GM18867 (cell line): ENCODE results near the gene ZFAND5.

Source experiments
- ATAC-seq: cut with Tn5 transposase; IDR thresholded peaks from one replicate; pipeline ENCODE4 v1.9.1; 2021; ENCODE audit warnings: mild to moderate bottlenecking, moderate library complexity; ENCODE audit not compliant: unreplicated experiment

Gene ZFAND5

GRCh38 chr9:72364679-72365524 is at the start of gene ZFAND5:
Gene ZFAND5 (minus strand): TSS chr9:72365208. CDS start chr9:72360778, 4,430 bp downstream.
- ATAC-seq: peak; percentile 86

GRCh38 chr9:72412483-72413040 is 47.6 kb upstream of the ZFAND5 start:
- no peak for ATAC-seq

- ATAC-seq: no peak
Observed at GRCh38 chr9:72410214-72410613, 45.2 kb upstream of the ZFAND5 start.

- ATAC-seq: no peak
Observed at GRCh38 chr9:72407114-72407513, 42.1 kb upstream of the ZFAND5 start.

GRCh38 chr9:72402744-72403143 is 37.7 kb upstream of the ZFAND5 start:
- ATAC-seq: no peak

DNA sequence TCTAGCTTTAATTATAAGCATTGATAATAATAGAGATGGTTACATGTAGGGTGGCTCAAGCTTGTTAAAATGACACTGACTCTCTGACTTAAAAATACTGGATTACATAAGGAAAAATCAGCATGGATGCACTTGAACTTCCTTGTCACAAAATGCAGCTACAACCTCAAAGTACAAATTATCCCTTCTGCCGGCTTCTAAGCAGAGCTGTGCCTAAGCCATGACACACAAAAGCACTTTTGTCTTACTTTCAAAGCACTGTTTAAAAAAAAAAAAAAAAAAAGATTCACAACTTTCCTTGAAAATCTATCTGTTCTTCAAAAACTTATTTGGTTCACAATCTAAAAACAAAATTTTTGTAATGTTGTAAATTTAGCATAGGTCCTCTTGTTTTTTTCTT is 36.4 kb upstream of the ZFAND5 start:
- ATAC-seq: no peak

DNA sequence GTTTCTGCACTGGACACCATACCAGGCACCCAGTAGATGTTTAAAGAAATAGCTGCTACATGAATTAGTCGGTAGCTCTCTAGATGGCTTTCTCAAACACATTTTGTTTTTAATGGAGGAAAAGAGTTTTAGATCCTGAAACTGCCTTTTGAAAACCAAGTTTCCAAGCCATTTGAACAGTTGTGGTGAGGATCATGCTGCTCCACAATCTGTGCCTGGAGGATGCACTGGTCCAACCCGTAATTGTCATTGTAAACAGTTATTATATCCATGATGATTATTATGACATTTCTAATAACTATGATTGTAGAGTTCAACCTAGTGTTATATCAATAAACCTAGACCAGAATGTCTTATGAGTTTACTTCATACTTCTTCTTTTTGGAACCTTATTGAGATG is 35.9 kb upstream of the ZFAND5 start:
- ATAC-seq: no peak

DNA sequence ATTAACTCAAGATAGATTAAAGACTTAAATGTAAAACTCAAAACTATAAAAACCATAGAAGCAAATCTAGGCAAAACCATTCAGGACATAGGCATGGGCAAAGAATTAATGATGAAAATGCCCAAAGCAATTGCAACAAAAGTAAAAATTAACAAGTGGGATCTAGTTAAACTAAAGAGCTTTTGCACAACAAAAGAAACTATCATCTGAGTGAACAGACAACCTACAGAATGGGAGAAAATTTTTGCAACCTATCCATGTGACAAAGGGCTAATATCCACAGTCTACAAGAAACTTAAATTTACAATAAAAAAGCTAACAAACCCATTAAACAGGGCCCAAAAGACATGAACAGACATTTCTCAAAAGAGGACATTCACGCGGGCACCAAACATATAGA is 34.4 kb upstream of the ZFAND5 start:
- no peak for ATAC-seq

DNA sequence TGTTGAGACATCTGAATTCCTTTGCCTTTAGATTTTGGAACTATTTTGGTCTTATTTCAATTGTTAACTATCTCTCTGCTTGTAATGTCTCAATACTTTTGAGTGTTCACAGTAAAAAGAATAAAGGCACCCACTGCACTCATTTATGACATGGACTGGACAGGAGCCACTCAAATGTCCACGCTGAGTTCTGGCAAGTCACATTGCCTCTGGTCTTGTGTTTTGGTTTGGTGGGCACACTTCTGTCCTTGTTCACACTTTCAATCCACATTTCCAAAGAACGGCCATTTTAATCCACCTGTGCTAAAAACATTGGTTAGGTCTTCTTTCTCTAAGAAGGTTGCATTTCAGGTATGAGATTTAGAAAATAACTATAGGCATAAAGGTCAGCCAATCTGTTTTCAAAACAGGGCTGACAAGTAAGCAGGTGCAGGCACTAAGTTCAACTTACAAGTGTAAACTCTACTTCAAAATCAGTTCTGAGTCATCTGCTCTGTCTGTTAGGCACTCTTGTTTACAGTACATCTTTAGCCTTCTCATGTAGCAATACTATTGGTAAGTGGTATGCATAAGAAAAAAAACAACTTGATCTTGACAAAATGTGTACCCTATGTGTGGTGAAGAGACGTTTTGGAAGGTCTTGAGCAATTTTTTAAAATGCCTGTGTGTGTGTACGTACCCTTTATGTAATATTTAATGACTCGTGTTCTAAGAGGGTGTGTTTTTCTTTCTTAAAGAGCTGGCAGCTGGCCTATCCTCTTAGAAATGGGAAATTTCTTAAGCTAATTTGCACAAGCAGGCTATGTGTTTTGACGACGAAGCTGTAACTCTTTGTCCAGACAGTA is 31.5 kb upstream of the ZFAND5 start:
- no peak for ATAC-seq

DNA sequence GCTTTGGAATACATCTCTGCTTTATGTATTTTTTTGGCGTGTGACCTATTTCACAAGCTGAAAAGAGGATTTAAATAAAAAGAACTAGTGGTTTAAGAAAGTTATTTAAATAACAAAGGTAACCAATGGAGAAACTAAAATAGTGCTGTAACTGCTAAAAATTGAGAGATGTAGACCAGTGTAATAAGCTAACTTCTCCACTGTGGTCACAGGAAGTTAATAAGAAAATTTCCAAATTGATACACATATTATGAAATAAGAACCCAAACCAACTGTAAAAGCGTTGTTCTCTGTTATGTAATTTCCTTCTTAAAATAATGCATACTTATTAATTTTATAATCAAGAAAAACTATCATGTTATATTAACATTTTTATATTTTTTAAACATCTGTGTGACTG is 29.1 kb upstream of the ZFAND5 start:
- ATAC-seq: no peak

DNA sequence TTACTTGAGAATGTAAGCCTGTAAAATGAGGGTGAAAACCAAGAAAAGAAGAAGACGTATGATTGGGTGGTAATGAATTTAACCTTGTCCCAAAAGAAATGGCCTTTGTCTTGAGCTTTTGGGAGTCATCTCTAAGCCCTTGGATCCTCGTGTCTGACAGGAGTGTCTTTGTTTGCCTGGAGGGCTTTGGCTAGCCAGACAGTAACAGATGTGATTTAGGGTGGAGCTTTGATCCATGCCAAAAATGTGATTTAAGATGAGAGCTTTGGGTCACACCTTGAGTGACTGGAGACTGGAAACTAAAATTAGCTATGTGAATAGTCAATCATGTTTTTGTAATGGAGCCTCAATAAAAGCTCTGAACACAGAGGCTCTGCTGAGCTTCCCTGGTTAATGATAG is 25.9 kb upstream of the ZFAND5 start:
- no peak for ATAC-seq

- no peak for ATAC-seq
Observed at GRCh38 chr9:72386186-72386585, 21.2 kb upstream of the ZFAND5 start.

DNA sequence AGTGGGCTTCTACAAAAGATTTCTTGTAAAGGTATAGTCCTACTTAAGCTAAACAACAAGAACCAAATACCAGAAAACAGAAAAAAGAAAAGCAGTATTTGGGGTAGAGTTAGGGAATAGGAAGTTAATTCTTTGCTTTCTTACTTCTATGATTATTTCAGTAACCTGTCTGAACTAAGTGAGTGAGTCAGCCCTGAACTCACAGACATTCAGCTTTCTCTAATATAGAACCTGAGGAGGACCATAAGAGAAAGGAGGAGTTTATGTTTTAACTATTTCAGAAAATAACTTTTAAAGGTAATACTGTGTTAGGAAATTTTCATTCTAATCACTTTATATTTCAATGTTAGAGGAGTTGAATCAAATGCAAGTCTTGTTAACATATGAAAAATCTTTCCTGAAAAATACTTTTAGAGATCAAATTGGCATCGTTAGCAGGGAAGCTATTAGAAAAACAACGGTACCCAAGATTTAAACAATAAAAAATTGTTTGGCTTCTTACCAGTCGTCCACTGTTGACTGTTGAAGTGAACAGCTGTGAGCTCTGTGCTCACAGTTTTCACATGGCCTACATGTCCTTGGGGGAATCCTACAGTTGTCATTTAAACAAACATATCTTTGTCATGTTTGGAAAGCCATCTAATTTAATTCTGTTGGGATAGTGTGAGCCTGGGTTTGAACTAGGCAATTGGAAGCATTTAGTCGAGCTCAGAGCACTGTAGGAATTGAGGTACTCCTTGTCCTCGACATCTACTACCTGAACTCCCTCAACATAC is 19.9 kb upstream of the ZFAND5 start:
- no peak for ATAC-seq

GRCh38 chr9:72383978-72384709 is 19.1 kb upstream of the ZFAND5 start:
- ATAC-seq: no peak

DNA sequence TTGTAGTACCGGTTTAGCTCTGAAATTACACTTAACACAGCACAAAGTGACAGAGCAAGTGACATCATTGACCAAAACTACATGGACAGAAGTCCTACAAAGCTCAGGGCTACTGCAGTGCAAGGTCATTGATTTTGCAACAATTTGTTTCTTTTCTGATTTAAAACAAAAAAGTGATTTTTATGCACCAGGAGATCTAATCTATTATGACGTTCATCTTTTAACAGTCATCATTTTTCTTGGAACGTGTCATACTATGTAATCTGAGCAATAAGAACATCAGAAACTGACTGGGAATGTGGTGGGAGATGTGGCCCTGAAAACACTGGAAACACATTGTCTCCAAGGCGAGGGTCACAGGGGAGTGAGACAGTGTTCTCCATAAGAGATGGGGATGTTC is 17.4 kb upstream of the ZFAND5 start:
- ATAC-seq: no peak

DNA sequence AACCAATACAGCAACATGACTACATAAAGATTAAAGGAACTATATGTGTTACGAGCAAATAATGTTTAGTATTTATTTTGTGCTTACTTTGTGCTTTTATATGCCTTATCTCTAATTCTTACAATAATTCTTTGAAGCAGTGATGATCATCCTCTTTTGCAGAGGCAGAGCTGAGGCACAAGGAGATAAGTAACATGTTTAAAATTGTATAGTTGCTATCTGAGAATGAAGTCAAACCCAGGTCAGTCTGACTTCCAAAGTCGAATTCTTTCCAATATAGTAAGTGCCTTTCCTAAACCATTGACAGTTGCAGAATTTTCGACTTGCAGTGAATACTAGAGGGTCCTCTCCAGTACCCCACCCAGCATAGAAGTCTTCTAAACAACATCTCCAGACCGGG is 12.0 kb upstream of the ZFAND5 start:
- no peak for ATAC-seq

DNA sequence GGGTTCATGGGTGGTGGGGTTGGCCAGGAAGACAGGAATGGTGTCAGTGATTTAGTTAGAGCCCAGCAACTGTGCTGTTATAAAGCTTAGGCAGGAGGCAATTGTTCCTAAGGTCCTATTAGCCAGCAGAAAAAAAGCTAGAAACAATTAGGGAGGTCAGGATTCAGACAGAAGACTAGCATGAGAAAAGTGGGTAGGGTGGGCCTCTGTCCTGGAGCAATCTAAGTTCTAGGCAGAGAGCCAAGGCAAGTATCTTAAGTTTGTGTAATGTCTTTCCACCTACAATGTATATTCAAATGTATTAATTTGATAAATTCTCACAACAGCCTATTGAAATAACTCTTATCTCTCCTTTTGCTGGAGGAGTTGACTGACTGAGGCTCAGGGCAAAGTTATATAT is 6.1 kb upstream of the ZFAND5 start:
- no peak for ATAC-seq

DNA sequence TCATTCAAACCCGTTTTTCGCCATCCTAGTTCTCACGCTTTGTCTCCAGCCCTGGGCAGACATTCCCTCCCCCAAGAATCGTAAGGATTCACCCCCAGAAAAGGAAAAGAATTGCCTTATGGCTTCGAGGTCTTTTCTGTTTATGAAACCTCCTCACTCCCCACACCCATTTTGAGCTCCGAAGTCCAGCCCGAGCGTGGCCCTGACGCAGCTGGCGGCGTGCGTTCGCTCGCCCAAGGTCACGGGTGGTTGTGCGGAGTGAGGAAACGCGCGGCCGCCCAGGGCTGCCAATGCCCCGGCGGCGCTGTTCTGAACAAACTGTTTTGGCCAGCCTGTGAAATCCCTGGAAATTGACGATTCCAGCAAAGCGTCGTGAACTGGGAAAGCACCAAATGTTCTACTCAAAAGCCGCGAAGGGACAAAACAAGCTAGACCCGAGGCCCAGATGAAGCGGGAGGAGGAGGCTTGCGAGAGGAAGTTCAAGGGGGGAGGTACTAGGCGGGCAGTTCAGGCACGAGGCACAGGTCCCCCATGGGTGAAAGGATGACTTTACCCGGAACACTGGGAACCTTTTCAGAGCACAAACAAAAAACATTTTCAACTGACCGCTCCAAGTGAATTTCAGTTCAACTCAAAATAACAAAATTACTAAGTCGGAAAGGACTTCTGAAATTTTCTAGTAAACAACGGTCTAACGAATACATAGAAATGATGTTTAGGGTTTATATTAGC is 683 bp upstream of the ZFAND5 start:
- ATAC-seq: peak; percentile 43

GRCh38 chr9:72363908-72364678 is 915 bp downstream of the ZFAND5 start:
- peak; percentile 39 for ATAC-seq
